HEK293T (cell line): ENCODE data around the gene ARHGEF25.

Experiments used
- ARNT ChIP-seq: fragments of 450-650 bp; IDR thresholded peaks from 2 replicates; pipeline ENCODE4 v1.6.1; 2017; ENCODE audit warnings: mild to moderate bottlenecking
- BHLHE40 ChIP-seq: fragments of 450-650 bp; IDR thresholded peaks from 2 replicates; pipeline ENCODE4 v1.6.1; 2016; ENCODE audit warnings: mild to moderate bottlenecking, moderate library complexity, borderline replicate concordance
- CTBP1 ChIP-seq: fragments of 450-650 bp; IDR thresholded peaks from 2 replicates; pipeline ENCODE4 v1.6.1; 2016; ENCODE audit warnings: borderline replicate concordance
- ELF4 ChIP-seq: fragments of 450-650 bp; IDR thresholded peaks from 2 replicates; pipeline ENCODE4 v1.6.1; 2017; ENCODE audit warnings: antibody characterized with exemption
- FOXA1 ChIP-seq: fragments of 450-650 bp; IDR thresholded peaks from 2 replicates; pipeline ENCODE4 v1.6.1; 2016; ENCODE audit warnings: mild to moderate bottlenecking
- FOXK2 ChIP-seq: fragments of 450-650 bp; IDR thresholded peaks from 2 replicates; pipeline ENCODE4 v1.6.1; 2016; ENCODE audit warnings: mild to moderate bottlenecking
- FOXM1 ChIP-seq: fragments of 450-650 bp; IDR thresholded peaks from 2 replicates; pipeline ENCODE4 v1.6.1; 2017; ENCODE audit warnings: mild to moderate bottlenecking, borderline replicate concordance
- L3MBTL2 ChIP-seq: fragments of 450-650 bp; conservative IDR thresholded peaks from 2 replicates; pipeline ENCODE4 v1.6.1; 2016; ENCODE audit warnings: mild to moderate bottlenecking
- SP1 ChIP-seq: fragments of 450-650 bp; IDR thresholded peaks from 2 replicates; pipeline ENCODE4 v1.6.1; 2017
- SUZ12 ChIP-seq: fragments of 450-650 bp; IDR thresholded peaks from 2 replicates; pipeline ENCODE4 v1.6.1; 2016; ENCODE audit warnings: mild to moderate bottlenecking
- TARDBP ChIP-seq: fragments of 450-650 bp; IDR thresholded peaks from 2 replicates; pipeline ENCODE4 v1.6.1; 2016
- ZNF384 ChIP-seq: fragments of 450-650 bp; IDR thresholded peaks from 2 replicates; pipeline ENCODE4 v1.6.1; 2016

- TF ChIP-seq ZNF384 (no peak), ELF4 (no peak), L3MBTL2 (no peak), FOXK2 (no peak), SP1 (no peak), BHLHE40 (no peak), ARNT (no peak), CTBP1 (no peak), TARDBP (no peak), FOXA1 (no peak), SUZ12 (no peak), FOXM1 (no peak)
Observed at GRCh38 chr12:57616383-57617101, 5.3 kb downstream of the ARHGEF25 start.
